Measurements from ENCODE around the gene RHOXF2. TPM values are rescaled to one million over a fixed set of nuclear protein-coding genes. Genes with fewer than 3 reads are reported as not detected.
"Not testable (repeated sequence)": the region's sequence is repeated elsewhere in the genome, so short reads cannot be mapped to it uniquely, and the experiment has no call there.

RHOXF2 gene, protein sequence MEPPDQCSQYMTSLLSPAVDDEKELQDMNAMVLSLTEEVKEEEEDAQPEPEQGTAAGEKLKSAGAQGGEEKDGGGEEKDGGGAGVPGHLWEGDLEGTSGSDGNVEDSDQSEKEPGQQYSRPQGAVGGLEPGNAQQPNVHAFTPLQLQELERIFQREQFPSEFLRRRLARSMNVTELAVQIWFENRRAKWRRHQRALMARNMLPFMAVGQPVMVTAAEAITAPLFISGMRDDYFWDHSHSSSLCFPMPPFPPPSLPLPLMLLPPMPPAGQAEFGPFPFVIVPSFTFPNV
- total RNA-seq = not detected
- under 1 TPM in 1 of 8 donors, not detected in 7; 0.07 TPM for polyA plus RNA-seq (ENCODE audit: insufficient read depth in 1 of 8, insufficient read length in 8 of 8, low replicate concordance in 1 of 8)
- long read RNA-seq, donor 1 = 0 reads
- long read RNA-seq, donor 2 = 0 reads
- long read RNA-seq, donor 3 = 0 reads
- long read RNA-seq, donor 4 = 0 reads
- long read RNA-seq, donor 5 = 0 reads
- long read RNA-seq, donor 6 = 0 reads
- long read RNA-seq, donor 7 = 0 reads
- long read RNA-seq, donor 8 = 0 reads
- long read RNA-seq, donor 9 = 0 reads
- long read RNA-seq, donor 10 = 0 reads
- long read RNA-seq, donor 11 = 0 reads

DNA sequence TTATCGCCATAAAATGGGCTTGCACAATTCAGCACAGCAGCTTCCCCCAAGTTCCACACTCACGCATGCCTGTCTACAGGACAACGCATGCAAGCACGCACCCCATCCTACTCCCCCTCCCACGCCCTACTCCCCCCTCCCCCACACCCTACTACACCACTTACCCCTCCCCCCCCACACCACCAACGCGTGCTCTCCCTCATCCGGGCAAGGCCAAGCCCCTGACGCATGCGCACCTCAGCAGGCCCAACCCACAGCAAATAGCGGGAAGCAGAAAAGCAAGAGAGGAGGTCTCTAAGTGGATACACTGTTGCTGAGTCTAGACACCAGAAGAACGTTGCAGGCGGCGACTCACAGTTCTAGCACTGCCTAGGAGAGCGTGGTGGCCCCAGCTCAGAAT is at the start of gene RHOXF2:
TSS of gene RHOXF2 (plus strand) at position 301 of the 400 bp plus-strand sequence. CDS start 138 bp downstream, outside the sequence.
- H3K27me3 ChIP-seq (ENCODE audit: control insufficient read depth, insufficient read depth, low read length); H3K36me3 ChIP-seq (ENCODE audit: control insufficient read depth, insufficient read depth, low read length); H3K9me3 ChIP-seq (replicated peaks; ENCODE audit: control insufficient read depth, low read depth, low read length); H3K4me3 ChIP-seq (ENCODE audit: low read length); H3K27ac ChIP-seq (ENCODE audit: low read length); DNase-seq; H3K4me1 ChIP-seq (ENCODE audit: control insufficient read depth, insufficient read depth, low read length): not testable (repeated sequence)
- WGBS (ENCODE audit: insufficient coverage) = no CpG with 5 or more reads among the region's 15 CpGs

DNA sequence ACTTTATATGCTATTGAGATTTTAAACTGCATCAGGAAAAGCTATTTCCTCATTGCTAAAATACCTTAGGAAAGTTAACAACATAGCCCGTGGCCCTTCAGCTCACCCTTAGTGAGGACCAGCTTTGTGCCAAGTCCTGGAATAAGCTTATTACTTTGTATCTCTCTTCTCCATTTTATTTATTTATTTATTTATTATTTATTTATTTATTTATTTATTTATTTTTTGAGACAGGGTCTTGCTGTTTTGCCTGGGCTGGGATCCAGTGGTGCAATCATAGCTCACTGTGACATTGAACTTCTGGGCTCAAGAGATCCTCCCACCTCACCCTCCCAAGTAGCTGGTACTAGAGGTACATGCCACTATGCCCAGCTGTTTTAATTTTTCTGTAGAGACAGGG is 49.0 kb upstream of the RHOXF2 start:
- no peaks in the 10 kb centered on the region for H3K36me3 ChIP-seq (ENCODE audit: control insufficient read depth, insufficient read depth, low read length)
- no peak overlapping the region for H3K4me3 ChIP-seq (ENCODE audit: low read length)
- H3K27ac ChIP-seq (ENCODE audit: low read length) = no peak overlapping the region
- no peaks in the 10 kb centered on the region for H3K9me3 ChIP-seq (replicated peaks; ENCODE audit: control insufficient read depth, low read depth, low read length)
- no peak for DNase-seq
- no peaks in the 10 kb centered on the region for H3K4me1 ChIP-seq (ENCODE audit: control insufficient read depth, insufficient read depth, low read length)
- H3K27me3 ChIP-seq (ENCODE audit: control insufficient read depth, insufficient read depth, low read length) = no peaks in the 10 kb centered on the region
- no CpG with 5 or more reads among the region's 1 CpG for WGBS (ENCODE audit: insufficient coverage)

DNA sequence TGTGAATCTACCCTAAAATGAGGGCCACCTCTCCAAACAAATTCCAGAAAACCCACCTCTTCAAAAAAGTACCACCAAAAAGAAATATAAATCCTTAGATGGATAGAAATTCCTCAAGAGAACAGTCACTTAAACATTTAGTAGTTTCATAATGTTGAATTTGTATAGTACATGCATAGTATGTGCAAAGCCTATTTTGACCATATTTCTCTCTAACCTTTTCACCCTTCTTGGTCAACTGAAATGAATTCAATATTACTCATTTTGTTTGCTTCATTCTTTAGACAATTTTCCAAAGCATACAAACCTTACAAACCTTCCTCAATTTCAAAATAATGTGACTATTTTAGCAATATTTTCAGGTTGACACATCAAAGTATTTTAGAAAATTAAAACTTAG is 46.8 kb upstream of the RHOXF2 start:
- Histone ChIP-seq H3K4me1 (ENCODE audit: control insufficient read depth, insufficient read depth, low read length) (no peaks in the 10 kb centered on the region), H3K27me3 (ENCODE audit: control insufficient read depth, insufficient read depth, low read length) (no peaks in the 10 kb centered on the region), H3K27ac (ENCODE audit: low read length) (no peak overlapping the region)

DNA sequence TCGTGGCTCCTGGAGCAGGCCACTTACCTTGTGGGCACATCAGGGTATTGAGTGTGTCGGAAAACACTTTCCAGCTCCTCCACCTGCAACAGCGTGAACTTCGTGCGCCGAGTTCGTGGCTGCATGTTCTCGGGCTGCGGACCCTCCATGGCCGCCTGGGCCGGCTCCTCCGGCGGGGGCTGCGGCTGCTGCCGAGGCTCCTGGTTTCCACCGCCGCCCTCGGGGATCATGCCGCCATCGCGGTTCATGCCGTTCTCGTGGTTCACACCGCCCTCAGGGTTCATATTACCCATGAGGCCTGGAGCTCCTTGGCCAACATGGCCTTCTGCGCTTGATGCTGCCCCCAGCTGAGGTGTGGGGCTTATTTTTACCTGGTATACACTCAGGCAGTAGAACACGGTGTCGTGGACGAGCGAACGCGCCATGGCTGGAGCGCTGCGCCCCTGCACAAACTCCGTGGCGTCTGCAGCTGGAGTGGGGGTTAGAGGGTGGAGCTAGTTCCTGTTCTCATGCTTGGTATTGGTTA is 42.9 kb upstream of the RHOXF2 start, which contains the start of gene RHOXF1:
TSS of gene RHOXF1 (minus strand) at position 476 of the 526 bp plus-strand sequence. CDS start at position 425, 51 bp downstream.
- DNase-seq = no peak
- WGBS (ENCODE audit: insufficient coverage) = 92% methylated on average over 33 of the region's 35 CpGs
- Histone ChIP-seq H3K36me3 (ENCODE audit: control insufficient read depth, insufficient read depth, low read length) (no peaks in the 10 kb centered on the region), H3K9me3 (replicated peaks; ENCODE audit: control insufficient read depth, low read depth, low read length) (no peaks in the 10 kb centered on the region), H3K27ac (ENCODE audit: low read length) (no peak within 1 kb of the TSS), H3K4me1 (ENCODE audit: control insufficient read depth, insufficient read depth, low read length) (no peaks in the 10 kb centered on the region), H3K27me3 (ENCODE audit: control insufficient read depth, insufficient read depth, low read length) (no peaks in the 10 kb centered on the region), H3K4me3 (ENCODE audit: low read length) (no peak within 1 kb of the TSS)

More for the DNA sequence above, 46.8 kb upstream of the RHOXF2 start:
- Histone ChIP-seq H3K36me3 (ENCODE audit: control insufficient read depth, insufficient read depth, low read length) (no peaks in the 10 kb centered on the region), H3K9me3 (replicated peaks; ENCODE audit: control insufficient read depth, low read depth, low read length) (no peaks in the 10 kb centered on the region), H3K4me3 (ENCODE audit: low read length) (no peak overlapping the region)
- no peak for DNase-seq

DNA sequence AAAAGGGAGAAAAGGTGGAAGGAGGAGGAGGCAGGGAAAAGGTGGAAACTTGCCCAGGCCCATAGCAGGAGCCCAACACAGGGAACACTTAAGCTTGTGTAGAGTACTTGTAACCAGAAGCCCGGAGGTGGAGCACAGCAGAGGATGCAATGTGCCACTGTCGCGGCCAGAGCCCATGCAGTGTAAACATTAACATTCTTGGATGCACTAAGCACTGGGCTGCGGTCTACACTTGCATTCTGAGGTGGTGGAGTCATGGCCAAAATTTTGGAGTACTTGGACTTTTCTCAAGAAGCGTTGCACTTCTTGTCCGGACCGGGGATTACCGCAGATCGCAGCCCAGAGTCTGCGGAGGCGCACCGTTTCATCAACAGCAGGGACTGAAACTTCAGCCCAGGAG is 38.2 kb upstream of the RHOXF2 start:
- no peaks in the 10 kb centered on the region for H3K9me3 ChIP-seq (replicated peaks; ENCODE audit: control insufficient read depth, low read depth, low read length)
- no peak overlapping the region for H3K27ac ChIP-seq (ENCODE audit: low read length)
- H3K36me3 ChIP-seq (ENCODE audit: control insufficient read depth, insufficient read depth, low read length) = no peaks in the 10 kb centered on the region
- no peaks in the 10 kb centered on the region for H3K4me1 ChIP-seq (ENCODE audit: control insufficient read depth, insufficient read depth, low read length)
- no peaks in the 10 kb centered on the region for H3K27me3 ChIP-seq (ENCODE audit: control insufficient read depth, insufficient read depth, low read length)
- DNase-seq = no peak
- H3K4me3 ChIP-seq (ENCODE audit: low read length) = no peak overlapping the region
- 79% methylated on average over 12 of the region's 12 CpGs for WGBS (ENCODE audit: insufficient coverage)

DNA sequence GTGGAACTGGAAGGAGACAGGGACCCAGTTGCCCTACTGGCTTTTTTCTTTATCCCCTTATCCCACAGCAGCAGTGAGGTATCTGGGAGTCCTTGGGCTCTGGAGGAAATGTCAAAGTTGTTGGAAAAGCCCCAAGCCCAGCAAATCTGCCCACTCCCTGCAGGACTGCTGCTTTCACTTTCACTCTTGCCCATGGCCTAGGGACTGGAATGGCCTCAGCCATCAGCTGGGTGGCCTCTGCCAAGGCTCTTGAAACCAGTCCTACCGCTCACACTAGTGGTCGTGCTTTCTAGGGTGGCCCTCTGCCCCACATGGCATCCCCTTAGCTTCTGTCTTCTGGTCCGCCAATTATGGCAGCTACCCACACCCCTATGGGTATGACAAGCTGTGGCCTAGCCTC is 33.0 kb upstream of the RHOXF2 start:
- 100% methylated on average over 2 of the region's 3 CpGs for WGBS (ENCODE audit: insufficient coverage)
- no peaks in the 10 kb centered on the region for H3K27me3 ChIP-seq (ENCODE audit: control insufficient read depth, insufficient read depth, low read length)
- no peaks in the 10 kb centered on the region for H3K36me3 ChIP-seq (ENCODE audit: control insufficient read depth, insufficient read depth, low read length)
- DNase-seq = no peak
- H3K27ac ChIP-seq (ENCODE audit: low read length) = no peak overlapping the region
- H3K9me3 ChIP-seq (replicated peaks; ENCODE audit: control insufficient read depth, low read depth, low read length) = no peaks in the 10 kb centered on the region
- no peak overlapping the region for H3K4me3 ChIP-seq (ENCODE audit: low read length)
- no peaks in the 10 kb centered on the region for H3K4me1 ChIP-seq (ENCODE audit: control insufficient read depth, insufficient read depth, low read length)

DNA sequence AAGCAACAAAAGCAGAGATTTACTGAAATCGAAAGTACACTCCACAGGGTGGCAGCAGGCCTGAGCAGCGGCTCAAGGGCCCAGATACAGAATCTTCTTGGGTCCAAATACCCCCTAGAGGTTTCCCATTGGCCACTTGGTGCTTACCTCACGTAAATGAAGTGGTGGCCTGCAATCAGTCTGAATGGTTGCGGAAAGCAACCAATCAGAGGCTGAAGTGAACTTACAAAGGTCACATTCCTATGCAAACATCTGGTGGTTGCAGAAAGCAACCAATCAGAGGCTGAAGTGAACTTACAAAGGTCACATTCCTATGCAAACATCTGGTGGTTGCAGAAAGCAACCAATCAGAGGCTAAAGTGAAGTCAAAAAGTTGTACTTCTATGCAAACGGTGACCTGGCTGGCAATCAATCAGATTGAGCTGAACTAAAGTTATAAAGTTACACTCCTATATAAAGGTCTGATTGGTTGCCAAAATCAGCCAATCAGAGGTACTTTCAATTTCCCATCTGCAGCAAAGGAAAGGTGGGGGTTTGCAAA is 30.0 kb upstream of the RHOXF2 start:
- DNase-seq; H3K36me3 ChIP-seq (ENCODE audit: control insufficient read depth, insufficient read depth, low read length); H3K27me3 ChIP-seq (ENCODE audit: control insufficient read depth, insufficient read depth, low read length); H3K4me1 ChIP-seq (ENCODE audit: control insufficient read depth, insufficient read depth, low read length); H3K4me3 ChIP-seq (ENCODE audit: low read length); H3K9me3 ChIP-seq (replicated peaks; ENCODE audit: control insufficient read depth, low read depth, low read length); H3K27ac ChIP-seq (ENCODE audit: low read length): not testable (repeated sequence)
- 68% methylated on average over 3 of the region's 5 CpGs for WGBS (ENCODE audit: insufficient coverage)

DNA sequence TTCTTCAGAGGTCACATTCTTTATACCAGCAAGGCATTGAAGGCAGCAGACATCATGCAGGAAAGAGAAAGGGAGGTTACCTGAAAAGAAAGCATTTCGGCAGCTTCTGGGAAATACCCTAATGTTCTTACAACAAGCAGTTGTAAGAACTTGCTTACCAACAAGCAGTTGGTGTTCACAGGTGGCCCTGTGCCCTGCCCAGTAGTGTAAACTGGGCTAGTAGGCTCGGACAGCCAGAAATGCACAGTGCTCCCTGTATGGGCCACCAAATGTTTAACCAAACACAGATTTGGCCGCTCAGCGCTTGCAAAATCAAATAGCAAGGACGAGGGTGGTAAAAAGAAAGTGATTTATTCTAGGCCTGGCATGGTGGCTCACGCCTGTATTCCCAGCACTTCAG is 22.3 kb upstream of the RHOXF2 start:
- Histone ChIP-seq H3K27ac (ENCODE audit: low read length) (no peak overlapping the region), H3K27me3 (ENCODE audit: control insufficient read depth, insufficient read depth, low read length) (no peaks in the 10 kb centered on the region), H3K4me1 (ENCODE audit: control insufficient read depth, insufficient read depth, low read length) (no peaks in the 10 kb centered on the region), H3K9me3 (replicated peaks; ENCODE audit: control insufficient read depth, low read depth, low read length) (no peaks in the 10 kb centered on the region), H3K36me3 (ENCODE audit: control insufficient read depth, insufficient read depth, low read length) (no peaks in the 10 kb centered on the region), H3K4me3 (ENCODE audit: low read length) (no peak overlapping the region)
- DNase-seq = no peak
- 77% methylated on average over 6 of the region's 6 CpGs for WGBS (ENCODE audit: insufficient coverage)

DNA sequence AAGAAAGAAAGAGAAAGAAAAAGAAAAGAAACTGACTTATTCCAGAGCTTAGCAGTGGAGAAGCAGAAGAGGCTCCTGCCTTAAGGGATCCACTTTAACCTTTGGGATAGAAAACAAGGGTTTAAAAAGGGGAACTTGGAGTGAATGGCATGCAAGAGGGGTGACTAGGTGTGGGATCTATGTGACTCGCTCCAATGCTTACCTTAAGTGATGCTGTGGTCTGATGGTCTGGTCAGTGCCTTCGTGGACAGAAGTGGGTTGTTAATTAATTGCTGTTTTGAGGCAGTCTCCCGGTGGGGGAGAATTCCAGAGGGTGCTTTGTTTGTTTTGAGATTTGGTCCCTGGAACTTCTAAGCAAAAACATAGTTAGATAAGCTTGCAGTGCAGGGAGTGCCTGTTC is 21.6 kb upstream of the RHOXF2 start:
- Histone ChIP-seq H3K4me3 (ENCODE audit: low read length) (no peak overlapping the region), H3K9me3 (replicated peaks; ENCODE audit: control insufficient read depth, low read depth, low read length) (no peaks in the 10 kb centered on the region), H3K36me3 (ENCODE audit: control insufficient read depth, insufficient read depth, low read length) (no peaks in the 10 kb centered on the region), H3K4me1 (ENCODE audit: control insufficient read depth, insufficient read depth, low read length) (no peaks in the 10 kb centered on the region), H3K27ac (ENCODE audit: low read length) (no peak overlapping the region), H3K27me3 (ENCODE audit: control insufficient read depth, insufficient read depth, low read length) (no peaks in the 10 kb centered on the region)
- 44% methylated on average over 3 of the region's 3 CpGs for WGBS (ENCODE audit: insufficient coverage)
- no peak for DNase-seq

DNA sequence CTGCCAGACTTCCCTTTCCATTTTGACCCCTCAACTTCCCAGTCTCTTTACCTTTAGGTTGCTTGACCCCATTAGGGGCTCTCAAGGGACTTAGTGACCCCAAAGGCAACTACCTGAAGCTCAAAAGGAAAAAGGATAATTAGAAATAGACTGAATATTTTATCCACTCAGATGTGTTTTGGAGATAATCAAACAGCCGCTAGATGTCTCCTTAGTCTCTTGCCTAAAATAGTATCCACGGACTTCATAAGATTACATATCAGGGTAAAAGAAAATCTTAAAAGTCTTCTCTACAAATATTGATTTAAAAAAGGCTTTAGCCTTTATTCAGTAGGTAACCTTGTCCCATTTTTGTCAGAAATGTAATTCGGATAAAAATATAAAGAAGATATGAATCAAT is 21.0 kb upstream of the RHOXF2 start:
- Histone ChIP-seq H3K27me3 (ENCODE audit: control insufficient read depth, insufficient read depth, low read length) (no peaks in the 10 kb centered on the region), H3K9me3 (replicated peaks; ENCODE audit: control insufficient read depth, low read depth, low read length) (no peaks in the 10 kb centered on the region), H3K27ac (ENCODE audit: low read length) (no peak overlapping the region), H3K4me3 (ENCODE audit: low read length) (no peak overlapping the region), H3K36me3 (ENCODE audit: control insufficient read depth, insufficient read depth, low read length) (no peaks in the 10 kb centered on the region), H3K4me1 (ENCODE audit: control insufficient read depth, insufficient read depth, low read length) (no peaks in the 10 kb centered on the region)
- no CpG with 5 or more reads among the region's 3 CpGs for WGBS (ENCODE audit: insufficient coverage)
- no peak for DNase-seq
